ENCODE measurements around the gene CACNA1C. TPM values are rescaled to one million over a fixed set of nuclear protein-coding genes. Genes with fewer than 3 reads are reported as not detected.

CACNA1C gene
- total RNA-seq, 4 donors from 2014 or later = 2.0 to 4.2 (median 2.5) TPM

DNA sequence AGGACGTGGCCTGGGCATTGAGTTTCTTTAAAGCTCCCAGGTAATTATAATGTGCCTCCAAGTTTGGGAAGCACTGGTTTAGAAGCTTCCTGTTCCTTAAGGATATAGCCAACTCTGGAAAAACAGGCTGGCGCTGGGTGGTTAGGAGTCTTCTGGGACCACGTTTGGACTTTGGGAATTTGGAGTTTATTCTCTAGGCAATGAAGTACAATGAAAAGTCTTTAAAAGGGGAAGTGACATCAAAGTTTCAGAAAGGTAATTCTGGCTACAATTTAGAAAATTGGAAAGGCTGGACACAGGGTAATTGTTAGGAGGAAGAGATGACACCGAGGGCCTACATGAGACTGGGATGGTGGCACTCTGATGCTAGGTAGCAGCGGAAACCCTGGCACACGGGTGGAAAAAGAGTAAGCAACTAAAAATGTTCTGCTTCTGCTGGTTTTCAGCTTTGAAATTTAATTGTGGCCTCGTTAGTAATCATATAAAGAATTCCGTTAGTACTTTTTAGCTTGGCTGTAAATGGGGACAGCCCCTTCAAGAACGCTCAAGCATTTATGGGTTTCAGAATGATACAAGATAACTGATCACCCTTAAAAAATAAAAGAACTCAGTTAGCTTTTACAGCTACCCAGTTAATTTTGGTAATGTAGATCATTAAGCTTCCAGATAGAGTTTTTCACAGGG, 35.8 kb upstream of the CACNA1C start:
- peaks cover 0 to 10% of the 10 kb centered on the region in 2 donors for H3K4me1 ChIP-seq
- no peak for TF ChIP-seq POLR2A (IDR thresholded peaks at IDR 0.05)
- TF ChIP-seq, protein P1, sequence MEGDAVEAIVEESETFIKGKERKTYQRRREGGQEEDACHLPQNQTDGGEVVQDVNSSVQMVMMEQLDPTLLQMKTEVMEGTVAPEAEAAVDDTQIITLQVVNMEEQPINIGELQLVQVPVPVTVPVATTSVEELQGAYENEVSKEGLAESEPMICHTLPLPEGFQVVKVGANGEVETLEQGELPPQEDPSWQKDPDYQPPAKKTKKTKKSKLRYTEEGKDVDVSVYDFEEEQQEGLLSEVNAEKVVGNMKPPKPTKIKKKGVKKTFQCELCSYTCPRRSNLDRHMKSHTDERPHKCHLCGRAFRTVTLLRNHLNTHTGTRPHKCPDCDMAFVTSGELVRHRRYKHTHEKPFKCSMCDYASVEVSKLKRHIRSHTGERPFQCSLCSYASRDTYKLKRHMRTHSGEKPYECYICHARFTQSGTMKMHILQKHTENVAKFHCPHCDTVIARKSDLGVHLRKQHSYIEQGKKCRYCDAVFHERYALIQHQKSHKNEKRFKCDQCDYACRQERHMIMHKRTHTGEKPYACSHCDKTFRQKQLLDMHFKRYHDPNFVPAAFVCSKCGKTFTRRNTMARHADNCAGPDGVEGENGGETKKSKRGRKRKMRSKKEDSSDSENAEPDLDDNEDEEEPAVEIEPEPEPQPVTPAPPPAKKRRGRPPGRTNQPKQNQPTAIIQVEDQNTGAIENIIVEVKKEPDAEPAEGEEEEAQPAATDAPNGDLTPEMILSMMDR (IDR thresholded peaks at IDR 0.05) = no peak
- H3K36me3 ChIP-seq = no peaks in the 10 kb centered on the region
- H3K9me3 ChIP-seq = no peaks in the 10 kb centered on the region
- no peak for DNase-seq
- intact Hi-C loops (cut with DNase I) = no loop called here
- no peak overlapping the region for H3K4me3 ChIP-seq (replicated peaks in 1 of 3)
- H3K27ac ChIP-seq = no peak overlapping the region
- 88 to 89% methylated on average over 9 of the region's 9 CpGs for WGBS, 2 donors
- no peaks in the 10 kb centered on the region for H3K27me3 ChIP-seq

GRCh38 chr12:2017546-2018337, 35.0 kb upstream of the CACNA1C start:
- intact Hi-C loops (cut with DNase I) = no loop called here
- Histone ChIP-seq H3K4me3 (replicated peaks in 1 of 3) (no peak overlapping the region), H3K9me3 (no peaks in the 10 kb centered on the region), H3K27me3 (no peaks in the 10 kb centered on the region), H3K27ac (peak overlapping the region in 1 of 3 donors; percentile 8), H3K36me3 (no peaks in the 10 kb centered on the region), H3K4me1 (peaks cover 0 to 10% of the 10 kb centered on the region in 2 donors)
- DNase-seq = no peak
- TF ChIP-seq, protein P1 (IDR thresholded peaks at IDR 0.05) = no peak
- TF ChIP-seq POLR2A (IDR thresholded peaks at IDR 0.05) = no peak
- WGBS, 2 donors = 66 to 67% methylated on average over 12 of the region's 12 CpGs

- H3K4me1 ChIP-seq = peaks cover 0 to 10% of the 10 kb centered on the region in 2 donors
- DNase-seq = peak in 1 of 2 donors; percentile 12
- no peak overlapping the region for H3K27ac ChIP-seq
- no peak overlapping the region for H3K4me3 ChIP-seq (replicated peaks in 1 of 3)
- no peaks in the 10 kb centered on the region for H3K27me3 ChIP-seq
- 71 to 80% methylated on average over 7 of the region's 7 CpGs for WGBS, 2 donors
- TF ChIP-seq, protein P1 (IDR thresholded peaks at IDR 0.05) = no peak
- no peak for TF ChIP-seq POLR2A (IDR thresholded peaks at IDR 0.05)
- no peaks in the 10 kb centered on the region for H3K36me3 ChIP-seq
- H3K9me3 ChIP-seq = no peaks in the 10 kb centered on the region
- intact Hi-C loops (cut with DNase I) = no loop called here
Measured at GRCh38 chr12:2018391-2018790, 34.4 kb upstream of the CACNA1C start.

DNA sequence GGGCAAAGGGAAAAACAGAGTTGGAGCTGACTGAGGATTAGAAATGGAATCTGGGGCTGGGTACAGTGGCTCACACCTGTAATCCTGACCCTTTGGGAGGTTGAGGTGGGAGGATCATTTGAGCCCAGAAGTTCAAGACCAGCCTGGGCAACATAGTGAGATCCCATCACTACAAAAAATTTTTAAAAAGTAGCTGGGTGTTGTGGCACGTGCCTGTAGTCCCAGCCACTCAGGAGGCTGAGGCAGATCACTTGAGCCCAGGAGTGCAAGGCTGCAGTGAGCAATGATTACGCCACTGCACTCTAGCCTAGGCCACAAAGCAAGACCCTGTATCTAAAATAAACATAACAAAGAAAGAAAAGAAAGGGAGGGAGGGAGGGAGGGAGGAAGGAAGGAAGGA, 33.7 kb upstream of the CACNA1C start:
- no peak for DNase-seq
- TF ChIP-seq POLR2A (IDR thresholded peaks at IDR 0.05) = no peak
- TF ChIP-seq, protein P1 (IDR thresholded peaks at IDR 0.05) = no peak
- H3K9me3 ChIP-seq = no peaks in the 10 kb centered on the region
- WGBS, 2 donors = 68 to 77% methylated on average over 2 of the region's 2 CpGs
- intact Hi-C loops (cut with DNase I) = no loop called here
- no peak overlapping the region for H3K27ac ChIP-seq
- H3K4me3 ChIP-seq (replicated peaks in 1 of 3) = no peak overlapping the region
- H3K4me1 ChIP-seq = peaks cover 0 to 5% of the 10 kb centered on the region in 2 donors
- no peaks in the 10 kb centered on the region for H3K27me3 ChIP-seq
- H3K36me3 ChIP-seq = no peaks in the 10 kb centered on the region

DNA sequence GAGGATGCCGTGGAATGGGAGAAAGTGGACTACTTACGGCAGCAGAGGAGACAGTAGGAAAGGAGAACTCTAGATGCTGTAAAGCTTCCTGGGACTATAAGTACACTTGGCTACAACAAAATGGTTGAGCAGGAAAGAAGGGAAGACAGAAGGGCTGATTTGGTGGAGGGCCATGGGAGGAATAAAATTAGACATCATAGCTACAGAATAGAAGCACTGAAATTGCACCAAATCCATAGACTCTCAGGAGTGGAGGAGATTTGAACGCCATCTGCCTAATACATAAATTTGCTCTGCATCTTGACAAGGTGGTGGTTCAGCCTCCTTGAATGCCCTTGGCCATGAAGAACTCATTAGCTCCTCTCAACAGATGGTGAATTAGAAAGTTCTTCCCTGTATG, 32.3 kb upstream of the CACNA1C start:
- H3K9me3 ChIP-seq = no peaks in the 10 kb centered on the region
- TF ChIP-seq POLR2A (IDR thresholded peaks at IDR 0.05) = no peak
- TF ChIP-seq, protein P1 (IDR thresholded peaks at IDR 0.05) = no peak
- no peaks in the 10 kb centered on the region for H3K27me3 ChIP-seq
- H3K4me1 ChIP-seq = peaks cover 0 to 5% of the 10 kb centered on the region in 2 donors
- 93 to 99% methylated on average over 3 of the region's 3 CpGs for WGBS, 2 donors
- intact Hi-C loops (cut with DNase I) = no loop called here
- DNase-seq = no peak
- no peak overlapping the region for H3K4me3 ChIP-seq (replicated peaks in 1 of 3)
- no peak overlapping the region for H3K27ac ChIP-seq
- H3K36me3 ChIP-seq = no peaks in the 10 kb centered on the region
